T-helper 1 cell (primary cell): ENCODE data around the gene NELL1.

ENCODE experiments used
- DNase-seq, 5 donors: peaks; one replicate each; pipeline ENCODE4 v3.0.0-alpha.2; 2012 to 2020

NELL1 gene

GRCh38 chr11:20669820-20670684 lies 666 bp downstream of the NELL1 start:
- DNase-seq = no peak

- DNase-seq = no peak
These were observed 1.6 kb downstream of the NELL1 start for GRCh38 chr11:20670932-20671403.

GRCh38 chr11:20671856-20672546 lies 2.6 kb downstream of the NELL1 start:
- DNase-seq = no peak

GRCh38 chr11:20672575-20672974 lies 3.2 kb downstream of the NELL1 start:
- no peak for DNase-seq

GRCh38 chr11:20676658-20677057 lies 7.3 kb downstream of the NELL1 start:
- no peak for DNase-seq

- no peak for DNase-seq
These were observed 19.4 kb downstream of the NELL1 start for GRCh38 chr11:20688761-20689160.

GRCh38 chr11:20707876-20708275 lies 38.5 kb downstream of the NELL1 start:
- DNase-seq = no peak

GRCh38 chr11:20712912-20713311 lies 43.5 kb downstream of the NELL1 start:
- no peak for DNase-seq

GRCh38 chr11:20715464-20715863 lies 46.1 kb downstream of the NELL1 start:
- DNase-seq = no peak

GRCh38 chr11:20715931-20716330 lies 46.5 kb downstream of the NELL1 start:
- DNase-seq = no peak

- DNase-seq = no peak
These were observed 50.4 kb downstream of the NELL1 start for GRCh38 chr11:20719821-20720220.

- DNase-seq = no peak
These were observed 54.0 kb downstream of the NELL1 start for GRCh38 chr11:20723366-20723765.

- no peak for DNase-seq
These were observed 60.3 kb downstream of the NELL1 start for GRCh38 chr11:20729597-20730105.

- DNase-seq = no peak
These were observed 62.4 kb downstream of the NELL1 start for GRCh38 chr11:20731676-20732215.

- no peak for DNase-seq
These were observed 69.7 kb downstream of the NELL1 start for GRCh38 chr11:20739107-20739506.

GRCh38 chr11:20739577-20739976 lies 70.2 kb downstream of the NELL1 start:
- no peak for DNase-seq

GRCh38 chr11:20754933-20755332 lies 85.5 kb downstream of the NELL1 start:
- DNase-seq = no peak

GRCh38 chr11:20759541-20759940 lies 90.2 kb downstream of the NELL1 start:
- DNase-seq = no peak

GRCh38 chr11:20760811-20761210 lies 91.4 kb downstream of the NELL1 start:
- no peak for DNase-seq

- no peak for DNase-seq
These were observed 92.9 kb downstream of the NELL1 start for GRCh38 chr11:20762116-20762844.

- DNase-seq = no peak
These were observed 93.6 kb downstream of the NELL1 start for GRCh38 chr11:20762980-20763379.

- DNase-seq = no peak
These were observed 101.1 kb downstream of the NELL1 start for GRCh38 chr11:20770414-20770946.

- no peak for DNase-seq
These were observed 101.6 kb downstream of the NELL1 start for GRCh38 chr11:20771026-20771425.
